Measurements from ENCODE around the gene PFDN1.

Gene PFDN1

GRCh38 chr5:140328036-140328764 is 25.3 kb upstream of the PFDN1 start:
- DNase-seq, result no peak

DNA sequence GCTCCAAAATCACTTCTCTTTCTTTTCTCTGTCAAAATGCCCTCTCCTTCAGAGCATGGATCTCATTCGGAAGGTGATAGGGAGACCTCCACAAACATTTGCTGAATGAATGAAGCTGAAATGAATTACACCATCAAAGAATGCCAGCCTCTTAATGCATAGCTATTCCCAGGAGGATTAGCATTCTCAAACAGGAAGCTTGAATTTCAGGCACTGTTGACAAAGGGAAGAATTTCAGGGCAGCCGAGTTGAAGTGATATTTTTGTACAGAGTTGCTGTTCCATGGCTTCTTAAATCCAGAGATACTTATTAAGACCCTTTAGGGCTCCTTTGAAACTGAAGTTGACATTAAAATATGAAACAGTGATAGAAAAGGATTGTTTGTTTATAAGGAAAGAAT is 24.7 kb upstream of the PFDN1 start:
- DNase-seq, result no peak

DNA sequence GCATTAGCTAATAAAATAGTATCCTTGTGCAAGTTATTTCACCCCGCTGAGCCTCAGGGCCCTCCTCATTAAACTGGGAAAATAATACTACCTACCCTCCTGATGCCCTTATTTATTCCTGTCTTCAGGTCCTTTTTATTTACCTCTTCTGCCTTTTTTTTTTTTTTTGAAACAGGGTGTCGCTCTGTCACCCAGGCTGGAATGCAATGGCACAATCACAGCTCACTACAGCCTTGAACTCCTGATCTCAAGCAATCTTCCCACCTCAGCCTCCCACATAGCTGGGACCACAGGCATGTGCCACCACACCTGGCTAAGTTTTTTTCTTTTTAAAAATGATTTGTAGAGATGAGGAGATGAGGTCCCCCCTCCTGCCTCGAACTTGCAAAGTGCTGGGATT is 22.6 kb upstream of the PFDN1 start:
- DNase-seq, result no peak

- DNase-seq, result no peak
Observed at GRCh38 chr5:140324617-140325241, 21.8 kb upstream of the PFDN1 start.

GRCh38 chr5:140324041-140324600 is 21.2 kb upstream of the PFDN1 start:
- DNase-seq, result no peak

DNA sequence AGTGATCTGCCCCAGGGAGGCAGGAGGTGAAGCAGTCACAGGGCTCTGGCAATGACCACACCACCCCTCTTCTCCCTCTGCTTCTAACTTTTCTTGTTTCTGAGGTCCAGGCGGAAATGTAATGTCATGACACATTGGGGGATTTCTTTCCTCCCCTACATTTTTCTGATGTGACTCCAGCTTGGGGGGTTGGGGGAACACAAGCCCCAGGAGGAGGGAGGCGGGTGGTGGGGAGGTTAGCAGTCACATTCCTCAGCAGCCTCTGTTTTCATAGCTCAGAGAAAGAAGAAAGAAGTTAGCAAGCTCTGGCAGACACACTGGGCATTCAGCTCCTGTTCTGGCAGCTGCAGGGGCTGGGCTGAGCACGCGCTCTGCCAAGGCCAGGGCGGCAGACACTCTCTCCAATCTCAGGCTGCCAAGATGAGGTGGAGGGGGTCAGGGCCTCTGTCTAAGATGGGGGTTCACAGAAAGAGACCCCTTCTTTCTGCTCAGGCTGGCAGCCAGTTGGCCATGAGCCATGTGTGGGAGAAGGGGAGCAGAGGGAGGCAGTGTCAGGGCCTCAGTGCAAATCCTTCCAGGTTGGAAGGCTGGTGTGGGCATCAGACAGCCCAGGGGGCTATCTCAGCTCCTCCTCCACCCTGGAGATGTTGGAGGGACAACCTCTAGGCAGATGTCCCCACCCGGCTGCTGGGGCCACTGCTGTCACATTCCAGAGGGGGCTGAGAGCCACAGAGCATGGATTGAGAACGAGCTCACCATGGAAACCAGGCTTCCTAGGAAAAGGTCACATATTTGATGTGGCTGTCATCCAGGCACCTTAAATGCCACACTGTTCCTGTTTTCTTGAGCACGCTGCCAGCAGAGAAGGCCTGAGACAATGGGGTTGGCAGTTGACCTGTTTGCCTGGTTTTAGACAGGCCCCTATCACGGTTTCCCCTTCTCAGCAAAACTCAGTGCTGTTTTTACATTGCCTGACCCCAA is 20.1 kb upstream of the PFDN1 start:
- no peak for DNase-seq

DNA sequence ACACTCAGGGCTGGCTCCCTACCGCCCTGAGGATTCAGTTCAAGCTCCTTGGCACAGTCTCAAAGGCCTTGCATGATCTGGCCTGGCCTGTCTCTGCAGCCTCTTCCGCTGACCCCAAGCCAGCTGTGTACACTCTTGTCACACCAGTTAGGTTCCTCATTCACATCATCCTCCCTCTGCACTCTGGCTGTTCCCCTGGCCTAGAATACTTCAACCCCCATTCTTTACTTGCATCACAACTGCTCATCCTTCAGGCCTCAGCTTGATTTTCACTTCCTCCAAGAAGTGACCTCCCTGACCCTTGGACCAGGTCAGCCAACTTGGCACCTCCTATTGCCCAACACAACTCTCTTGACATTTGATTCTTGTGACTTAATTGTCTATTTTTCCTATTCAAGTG is 18.9 kb upstream of the PFDN1 start:
- no peak for DNase-seq

GRCh38 chr5:140319833-140320232 is 16.9 kb upstream of the PFDN1 start:
- no peak for DNase-seq

DNA sequence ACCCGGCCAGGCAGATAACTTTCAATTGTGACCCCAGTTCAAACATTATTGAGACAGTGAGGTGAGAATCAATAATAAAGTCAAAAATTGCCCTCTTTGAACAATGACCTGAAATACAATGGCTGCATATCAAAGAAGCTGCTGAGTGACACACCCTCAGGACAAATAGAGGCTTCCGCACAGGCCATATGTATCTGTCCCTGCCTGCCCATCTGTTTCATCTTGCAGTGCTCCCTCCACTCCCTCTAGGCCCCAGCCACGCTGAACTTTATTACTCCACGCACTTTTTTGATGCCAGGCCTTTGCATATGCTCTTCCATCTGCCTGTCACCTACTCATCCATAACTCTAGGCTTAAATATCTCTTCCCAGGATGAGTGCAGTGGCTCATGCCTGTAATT is 15.9 kb upstream of the PFDN1 start:
- no peak for DNase-seq

DNA sequence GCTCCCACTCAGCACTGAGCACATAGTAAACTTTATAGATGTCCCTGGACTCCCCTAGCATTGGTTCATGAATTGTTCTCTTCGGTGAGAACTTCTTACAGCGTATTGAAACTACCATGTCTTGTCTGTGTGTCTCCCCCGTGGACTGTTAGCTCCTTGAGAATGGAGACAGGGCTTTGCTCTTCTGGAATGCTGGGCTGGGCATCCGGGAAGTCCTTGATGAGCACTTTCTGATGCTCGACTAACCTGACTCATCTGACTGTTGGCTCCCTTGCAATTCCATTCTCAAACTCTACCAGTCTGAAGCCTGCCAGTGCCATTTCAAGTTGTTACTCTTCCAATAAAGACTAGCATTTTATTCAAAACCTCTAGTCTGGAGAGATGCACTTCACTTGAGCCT is 15.0 kb upstream of the PFDN1 start:
- no peak for DNase-seq

GRCh38 chr5:140312791-140313189 is 9.9 kb upstream of the PFDN1 start:
- DNase-seq, result no peak

- no peak for DNase-seq
Observed at GRCh38 chr5:140312067-140312790, 9.3 kb upstream of the PFDN1 start.

- DNase-seq, result no peak
Observed at GRCh38 chr5:140311011-140311467, 8.1 kb upstream of the PFDN1 start.

- no peak for DNase-seq
Observed at GRCh38 chr5:140310434-140310833, 7.5 kb upstream of the PFDN1 start.

GRCh38 chr5:140309706-140310249 is 6.9 kb upstream of the PFDN1 start:
- no peak for DNase-seq

GRCh38 chr5:140305471-140305870 is 2.6 kb upstream of the PFDN1 start:
- no peak for DNase-seq

GRCh38 chr5:140303966-140304365 is 1.1 kb upstream of the PFDN1 start:
- DNase-seq, result no peak

- DNase-seq, result no peak
Observed at GRCh38 chr5:140301136-140301535, 1.8 kb downstream of the PFDN1 start.

GRCh38 chr5:140299056-140299455 is 3.8 kb downstream of the PFDN1 start:
- no peak for DNase-seq

DNA sequence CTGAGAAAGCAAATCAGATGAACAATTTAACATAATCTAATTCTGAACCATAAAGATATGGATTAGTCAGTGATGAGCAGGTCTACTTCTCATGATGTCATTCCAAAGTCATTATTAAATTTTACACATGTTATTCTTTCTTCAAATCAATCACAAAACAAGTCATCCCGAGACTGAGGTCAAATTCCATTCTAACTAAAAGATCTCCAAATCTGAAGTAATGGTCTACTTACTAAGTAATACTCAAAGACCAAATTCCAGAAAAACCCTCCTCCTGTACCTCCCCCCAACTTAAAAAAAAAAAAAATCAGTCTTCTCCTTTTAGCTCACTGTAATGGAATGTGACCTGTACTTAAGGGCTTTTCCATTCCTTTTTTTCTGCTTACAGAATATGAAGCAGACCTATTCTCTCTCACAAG is 4.7 kb downstream of the PFDN1 start:
- DNase-seq, result no peak

DNA sequence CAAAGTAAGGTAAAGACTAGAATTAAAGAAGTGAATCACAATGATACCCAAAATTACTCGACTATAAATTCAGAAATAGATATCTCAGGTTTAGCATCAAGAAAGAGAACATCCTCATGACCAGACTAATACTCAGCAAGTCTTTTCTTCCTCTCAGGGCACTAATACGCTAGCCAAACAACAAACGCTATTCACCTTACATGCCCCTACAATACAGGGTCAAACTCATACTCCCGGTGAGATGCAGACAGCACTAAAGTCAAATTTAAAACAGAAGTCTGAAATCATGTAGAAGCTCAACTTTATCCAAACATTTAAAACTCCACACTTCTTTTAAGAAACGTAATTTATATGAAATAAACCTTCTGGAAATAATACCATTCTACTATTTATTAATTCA is 5.6 kb downstream of the PFDN1 start:
- no peak for DNase-seq

GRCh38 chr5:140296289-140296688 is 6.6 kb downstream of the PFDN1 start:
- no peak for DNase-seq
